ENCODE measurements around the gene FLT1. TPM values are rescaled to one million over a fixed set of nuclear protein-coding genes. Genes with fewer than 3 reads are reported as not detected.

Gene FLT1
- total and polyA plus RNA-seq, 2 of the 13 experiments (the other 11 are each of a cell fraction or from before 2014, with no cell fraction given): 0.02 TPM; not detected in 1

GRCh38 chr13:28531845-28532387 lies 37.0 kb upstream of the FLT1 start:
- Histone ChIP-seq H3K9me3 (ENCODE audit: low read length) (no peaks in the 10 kb centered on the region), H3K36me3 (replicated peaks in 1 of 2; ENCODE audit: control insufficient read depth in 1 of 2, insufficient read depth in 2 of 2, low read length in 2 of 2) (no peaks in the 10 kb centered on the region), H3K9ac (ENCODE audit: insufficient read depth, low read depth, low read length) (no peak overlapping the region), H3K79me2 (ENCODE audit: insufficient read depth, low read length) (no peaks in the 10 kb centered on the region), H3K27me3 (ENCODE audit: control insufficient read depth in 1 of 2, insufficient read depth in 2 of 2, low read length in 2 of 2) (peaks cover 4 to 50% of the 10 kb centered on the region in 2 experiments), H3K27ac (ENCODE audit: extremely low read length, insufficient read depth, low read length) (no peak overlapping the region), H3K4me3 (replicated peaks in 1 of 3; ENCODE audit: insufficient read depth in 1 of 3, low read depth in 2 of 3, low read length in 3 of 3) (peak overlapping the region in 1 of 3 experiments; percentile 53; a peak in 1 of 6 replicates), H3K4me2 (ENCODE audit: low read depth, low read length) (peak overlapping the region; percentile 23; the same call in 1 of the 2 replicates), H3K4me1 (ENCODE audit: insufficient read depth, low read length) (peaks cover 14% of the 10 kb centered on the region), H4K20me1 (ENCODE audit: insufficient read depth, low read length) (no peaks in the 10 kb centered on the region), H2AFZ (ENCODE audit: low read length) (no peak overlapping the region)
- 29% methylated on average over 21 of the region's 25 CpGs for WGBS (ENCODE audit: low lambda C conversion rate)
- FAIRE-seq: no peak
- ATAC-seq: no peak; the same call in 2 of the 3 replicates
- POLR2A ChIA-PET: no interaction called here
- in situ Hi-C loops (cut with HindIII; ENCODE audit: extremely low pct_ligation_motif_present, low pct_unique_long_range_greater_than_20kb) (no loop called here), intact Hi-C loops (cut with micrococcal nuclease; ENCODE audit: unreplicated experiment) (no loop called here)
- DNase-seq (ENCODE audit: low spot score): no peak
- CTCF ChIA-PET (ENCODE audit: low intra/inter-chr PET ratio, low total read pairs): no interaction called here
- BruUV-seq (replicated peaks): no TSS peak
- TF ChIP-seq FOXP1 (IDR thresholded peaks at IDR 0.05) (0 out of 2 replicates have a peak, but pooled peaks have one; percentile 40), FOXP1 (CRISPR knock-in tag; IDR thresholded peaks at IDR 0.05) (no peak), BRCA1 (CRISPR knock-in tag; IDR thresholded peaks at IDR 0.05) (no peak), ATF7-NPFF (CRISPR knock-in tag; IDR thresholded peaks at IDR 0.05; ENCODE audit: low read depth) (no peak), FOXO1 (CRISPR knock-in tag; IDR thresholded peaks at IDR 0.05) (no peak), ZBTB7B (CRISPR knock-in tag; IDR thresholded peaks at IDR 0.05) (no peak)

GRCh38 chr13:28531077-28531844 lies 36.3 kb upstream of the FLT1 start:
- no peak overlapping the region for H3K9ac ChIP-seq (ENCODE audit: insufficient read depth, low read depth, low read length)
- ATAC-seq (peak; percentile 28; the same call in 2 of the 3 replicates), DNase-seq (ENCODE audit: low spot score) (no peak), FAIRE-seq (no peak)
- intact Hi-C loops (cut with micrococcal nuclease; ENCODE audit: unreplicated experiment): no loop called here
- no peaks in the 10 kb centered on the region for H4K20me1 ChIP-seq (ENCODE audit: insufficient read depth, low read length)
- no peaks in the 10 kb centered on the region for H3K36me3 ChIP-seq (replicated peaks in 1 of 2; ENCODE audit: control insufficient read depth in 1 of 2, insufficient read depth in 2 of 2, low read length in 2 of 2)
- H3K9me3 ChIP-seq (ENCODE audit: low read length): no peaks in the 10 kb centered on the region
- peak overlapping the region in 1 of 3 experiments; percentile 31; a peak in 1 of 6 replicates for H3K4me3 ChIP-seq (replicated peaks in 1 of 3; ENCODE audit: insufficient read depth in 1 of 3, low read depth in 2 of 3, low read length in 3 of 3)
- no peaks in the 10 kb centered on the region for H3K79me2 ChIP-seq (ENCODE audit: insufficient read depth, low read length)
- ChIA-PET POLR2A (no interaction called here), CTCF (ENCODE audit: low intra/inter-chr PET ratio, low total read pairs) (no interaction called here)
- peak overlapping the region; percentile 23; the same call in 1 of the 2 replicates for H3K4me2 ChIP-seq (ENCODE audit: low read depth, low read length)
- H3K4me1 ChIP-seq (ENCODE audit: insufficient read depth, low read length): peaks cover 14% of the 10 kb centered on the region
- no TSS peak for BruUV-seq (replicated peaks)
- no peak overlapping the region for H2AFZ ChIP-seq (ENCODE audit: low read length)
- WGBS (ENCODE audit: low lambda C conversion rate): 15% methylated on average over 31 of the region's 39 CpGs
- no peak overlapping the region for H3K27ac ChIP-seq (ENCODE audit: extremely low read length, insufficient read depth, low read length)
- in situ Hi-C loops (cut with HindIII; ENCODE audit: extremely low pct_ligation_motif_present, low pct_unique_long_range_greater_than_20kb): no loop called here
- peaks cover 4 to 50% of the 10 kb centered on the region in 2 experiments for H3K27me3 ChIP-seq (ENCODE audit: control insufficient read depth in 1 of 2, insufficient read depth in 2 of 2, low read length in 2 of 2)
- no peak for TF ChIP-seq FUBP1 (CRISPR knock-in tag; IDR thresholded peaks at IDR 0.05; ENCODE audit: borderline replicate concordance)
- TF ChIP-seq TBX3 (IDR thresholded peaks at IDR 0.05; ENCODE audit: borderline replicate concordance): no peak
- TF ChIP-seq HNRNPL (IDR thresholded peaks at IDR 0.05; ENCODE audit: low read depth, low read length): no peak
- TF ChIP-seq EZH2 (conservative IDR thresholded peaks at IDR 0.05; ENCODE audit: low read depth, low read length): peak; percentile 90
- TF ChIP-seq ZEB1 (IDR thresholded peaks at IDR 0.05; ENCODE audit: insufficient replicate concordance, low read depth): no peak
- TF ChIP-seq BRD4 (CRISPR knock-in tag; IDR thresholded peaks at IDR 0.05): no peak
- TF ChIP-seq DPF2 (CRISPR knock-in tag; IDR thresholded peaks at IDR 0.05; ENCODE audit: borderline replicate concordance, low read depth): no peak
- no peak for TF ChIP-seq MEIS2 (CRISPR knock-in tag; IDR thresholded peaks at IDR 0.05)
